Activated CD4-positive, CD25-positive, alpha-beta regulatory T cell (primary cell): Measurements from ENCODE around the gene EMC1.
"Not testable (repeated sequence)": the region's sequence is repeated elsewhere in the genome, so short reads cannot be mapped to it uniquely, and the experiment has no call there.

Experiments used
- DNase-seq, 4 experiments: peaks; one replicate each; lab custom pipeline; 2025; lab: John Stamatoyannopoulos, UW

The EMC1 gene

DNA sequence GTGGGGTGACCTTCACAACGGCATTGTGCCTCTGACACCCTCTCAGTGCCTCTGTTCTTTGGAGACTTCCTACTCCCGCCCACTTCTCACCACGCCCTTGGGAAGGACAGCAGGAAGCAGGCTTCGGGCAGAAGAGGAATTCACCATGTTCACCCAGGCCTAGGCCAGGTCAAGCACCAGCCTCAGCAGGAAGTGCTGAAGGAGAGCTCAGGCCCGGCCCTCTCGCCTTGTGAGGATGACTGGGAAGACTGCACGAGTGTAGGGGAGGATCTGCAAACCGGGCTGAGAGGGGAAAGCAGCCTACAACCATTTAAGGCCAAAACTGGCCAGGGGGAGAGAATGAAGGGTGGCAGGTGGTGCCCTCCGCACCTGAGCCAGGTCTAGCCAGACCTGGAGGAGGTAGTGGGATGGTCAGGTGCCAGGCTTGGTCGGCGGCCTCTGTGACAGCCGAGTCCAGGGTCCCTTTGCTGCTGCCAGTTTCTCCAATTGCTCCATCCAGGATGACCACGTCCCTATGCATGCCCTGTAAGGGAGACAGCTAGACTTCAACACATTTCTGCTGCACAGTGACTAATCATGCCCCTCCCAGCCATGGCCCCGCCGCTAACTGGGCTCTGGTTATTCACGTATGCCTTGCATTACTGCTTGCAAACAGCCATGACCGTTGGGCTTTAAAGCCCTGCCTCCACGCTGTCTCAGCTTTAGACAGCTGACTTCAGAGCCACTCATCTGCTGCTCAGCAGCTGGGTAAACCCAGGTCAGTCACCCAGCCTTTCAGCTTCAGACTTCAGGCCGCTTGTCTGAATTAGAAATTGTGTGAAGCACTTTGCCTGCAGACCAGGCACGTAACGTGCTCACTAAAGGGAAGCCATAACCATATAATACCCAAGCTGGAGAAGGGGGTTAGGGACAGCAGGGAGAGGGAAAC, 9.2 kb upstream of the EMC1 start:
- DNase-seq: no peak

DNA sequence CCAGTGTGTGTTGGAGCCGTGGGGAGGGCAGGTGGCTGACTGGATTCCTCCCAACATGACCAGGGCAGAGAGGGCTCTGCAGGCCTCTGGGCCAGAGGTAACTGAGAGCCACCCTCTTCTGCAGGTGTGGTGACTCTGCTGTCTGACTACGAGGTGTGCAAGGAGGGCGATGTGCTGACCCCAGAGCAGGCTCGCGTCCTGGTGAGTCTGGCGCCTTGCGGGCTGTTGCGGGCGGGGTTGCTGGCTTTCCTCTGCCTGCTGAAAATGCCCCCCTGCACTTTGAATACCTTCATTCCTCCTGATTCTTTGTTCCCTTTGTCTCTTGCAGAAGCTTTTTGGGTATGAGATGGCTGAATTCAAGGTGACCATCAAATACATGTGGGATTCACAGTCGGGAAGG, 7.0 kb upstream of the EMC1 start:
- no peak for DNase-seq

GRCh38 chr1:19257178-19257914, 6.0 kb upstream of the EMC1 start:
- no peak for DNase-seq

DNA sequence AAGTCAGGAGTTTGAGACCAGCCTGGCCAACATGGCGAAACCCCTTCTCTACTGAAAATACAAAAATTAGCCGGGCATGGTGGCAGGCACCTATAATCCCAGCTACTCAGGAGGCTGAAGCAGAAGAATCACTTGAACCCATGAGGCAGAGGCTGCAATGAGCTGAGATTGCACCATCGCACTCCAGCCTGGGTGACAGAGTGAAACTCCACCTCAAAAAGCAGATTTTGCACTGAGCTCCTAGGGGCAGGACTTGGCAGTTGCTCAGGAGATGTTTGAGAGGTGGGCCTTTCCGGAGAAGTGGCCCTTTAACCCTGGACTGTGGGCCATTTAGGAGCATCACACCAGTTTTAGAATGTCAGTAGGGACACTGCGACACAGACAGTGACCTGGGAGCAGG, 5.0 kb upstream of the EMC1 start:
- DNase-seq: not testable (repeated sequence)

DNA sequence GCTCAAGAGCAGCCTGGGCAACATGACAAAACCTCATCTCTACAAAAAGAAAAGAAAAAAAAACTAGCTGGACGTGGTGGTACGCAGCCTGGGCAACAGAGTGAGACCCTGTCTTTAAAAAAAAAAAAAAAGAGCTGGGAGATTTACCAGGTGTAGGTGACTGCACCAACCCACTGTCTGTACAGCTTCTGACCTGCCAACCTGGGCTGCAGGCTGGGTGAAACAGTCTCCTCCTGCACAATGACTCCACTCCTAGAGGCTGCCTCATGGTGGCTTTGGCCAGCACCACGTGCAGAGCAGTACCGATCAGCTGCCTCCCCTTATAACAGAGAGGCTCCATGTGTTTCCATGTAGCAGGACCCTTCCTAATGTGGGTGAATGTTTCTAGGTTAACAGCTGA, 4.0 kb upstream of the EMC1 start:
- DNase-seq: no peak

GRCh38 chr1:19254416-19254815, 3.1 kb upstream of the EMC1 start:
- no peak for DNase-seq

GRCh38 chr1:19250629-19251304, 557 bp downstream of the EMC1 start:
- no peak for DNase-seq

- DNase-seq: peak; percentile 27 to 60 (median 50)
Measured at GRCh38 chr1:19240673-19241538, 10.4 kb downstream of the EMC1 start.

- DNase-seq: no peak
Measured at GRCh38 chr1:19239876-19240275, 11.4 kb downstream of the EMC1 start.

DNA sequence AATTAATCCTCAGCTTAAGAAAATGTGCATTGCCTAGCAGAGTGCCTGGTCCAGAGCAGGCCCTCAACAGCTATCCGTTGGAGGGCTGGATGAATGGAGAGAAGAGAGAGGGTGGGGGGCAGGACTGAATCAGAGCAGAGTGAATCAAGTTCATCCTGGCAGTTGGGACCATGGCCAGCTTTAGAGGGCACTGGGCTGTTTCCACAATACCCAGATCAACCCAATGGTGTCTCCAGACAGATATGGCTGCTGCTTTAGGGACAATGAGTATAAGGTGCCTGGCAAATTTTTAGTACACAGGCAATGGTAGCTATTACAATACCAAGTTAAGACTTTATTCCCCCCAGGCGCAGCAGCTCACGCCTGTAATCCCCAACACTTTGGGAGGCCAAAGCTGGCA, 17.1 kb downstream of the EMC1 start:
- no peak for DNase-seq

DNA sequence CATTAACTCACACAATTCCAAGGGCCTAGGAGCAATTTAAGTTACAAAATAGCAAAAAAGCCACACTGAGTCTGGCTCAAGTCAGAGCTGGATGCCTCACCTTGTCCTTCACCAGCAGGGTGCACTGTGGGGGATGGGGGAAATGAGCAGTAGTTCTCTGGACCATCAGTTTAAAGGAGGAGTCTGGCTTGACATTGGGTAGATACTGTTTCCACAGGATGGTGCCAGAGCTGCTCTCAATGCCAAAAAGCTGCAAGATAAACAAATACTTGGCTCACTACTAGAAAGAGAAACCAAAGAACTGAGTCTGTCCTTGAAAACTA, 18.8 kb downstream of the EMC1 start:
- DNase-seq: no peak

DNA sequence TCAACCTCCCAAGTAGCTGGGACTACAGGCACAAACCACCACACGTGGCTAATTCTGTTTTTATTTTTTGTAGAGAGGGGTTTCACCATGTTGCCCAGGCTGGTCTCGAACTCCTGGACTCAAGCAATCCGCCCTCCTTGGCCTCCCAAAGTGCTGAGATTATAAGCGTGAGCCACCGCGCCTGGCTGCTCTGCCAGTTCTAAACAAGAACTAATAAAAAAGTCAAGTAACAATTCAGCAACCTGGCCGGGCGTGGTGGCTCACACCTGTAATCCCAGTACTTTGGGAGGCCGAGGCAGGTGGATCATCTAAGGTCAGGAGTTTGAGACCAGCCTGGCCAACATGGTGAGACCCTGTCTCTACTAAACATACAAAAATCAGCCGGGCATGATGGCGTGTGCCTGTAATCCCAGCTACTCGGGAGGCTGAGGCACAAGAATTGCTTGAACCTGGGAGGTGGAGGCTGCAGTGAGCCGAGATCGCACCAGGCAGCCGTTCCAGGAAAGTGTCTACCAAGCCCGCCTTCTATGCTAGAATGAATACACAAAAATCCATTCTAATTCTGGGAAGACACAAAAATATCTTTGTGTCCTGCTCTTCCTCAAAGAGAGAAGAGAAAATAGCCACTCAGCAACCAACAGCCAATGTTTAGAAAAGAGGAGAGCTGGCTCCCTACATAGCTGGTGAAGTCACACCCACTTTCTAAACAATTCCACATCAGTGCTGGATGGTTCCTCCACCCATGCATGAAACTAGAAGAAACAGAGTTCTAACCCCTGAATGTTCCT, 19.4 kb downstream of the EMC1 start:
- not testable (repeated sequence) for DNase-seq

GRCh38 chr1:19229828-19230325, 21.4 kb downstream of the EMC1 start:
- no peak for DNase-seq

DNA sequence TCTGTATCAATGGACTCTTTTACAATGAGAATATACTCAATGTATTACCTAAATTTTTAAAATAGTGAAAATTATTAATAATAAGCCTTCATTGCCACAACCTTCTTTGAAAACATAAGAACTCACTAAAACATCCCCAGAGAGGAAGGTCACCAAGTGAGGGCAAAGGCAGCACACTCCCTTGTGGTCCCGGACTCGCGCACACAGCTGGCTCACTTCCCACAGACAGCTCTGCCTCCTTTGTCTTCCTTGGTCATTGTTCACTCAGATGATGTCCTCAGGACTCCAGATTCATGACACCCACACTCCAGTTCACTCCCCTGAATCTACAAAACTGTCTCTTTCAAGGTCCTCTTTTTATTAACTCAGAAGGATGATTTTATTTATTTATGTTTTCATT, 22.1 kb downstream of the EMC1 start:
- no peak for DNase-seq

- no peak for DNase-seq
Measured at GRCh38 chr1:19222979-19223824, 28.1 kb downstream of the EMC1 start.

DNA sequence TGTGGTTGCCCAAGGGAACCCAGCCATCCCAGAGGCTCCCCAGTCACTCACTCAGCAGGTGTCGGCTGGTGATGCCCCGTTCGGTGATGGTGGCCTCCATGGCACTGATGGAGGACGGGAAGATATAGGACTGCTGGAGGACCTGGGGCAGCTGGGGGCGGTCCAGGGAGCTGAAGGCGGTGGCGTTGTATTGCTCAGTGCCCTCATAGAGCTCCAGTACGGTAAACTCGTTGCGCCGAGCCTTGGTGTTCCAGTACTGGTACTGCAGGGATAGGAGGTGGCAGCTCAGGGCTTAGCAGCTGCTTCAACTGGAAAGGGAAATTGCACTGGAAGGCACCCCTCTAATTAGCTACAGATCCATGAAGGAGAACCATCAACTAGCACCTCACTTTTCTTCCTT, 28.8 kb downstream of the EMC1 start:
- no peak for DNase-seq

- DNase-seq: no peak
Measured at GRCh38 chr1:19220991-19221390, 30.3 kb downstream of the EMC1 start.

DNA sequence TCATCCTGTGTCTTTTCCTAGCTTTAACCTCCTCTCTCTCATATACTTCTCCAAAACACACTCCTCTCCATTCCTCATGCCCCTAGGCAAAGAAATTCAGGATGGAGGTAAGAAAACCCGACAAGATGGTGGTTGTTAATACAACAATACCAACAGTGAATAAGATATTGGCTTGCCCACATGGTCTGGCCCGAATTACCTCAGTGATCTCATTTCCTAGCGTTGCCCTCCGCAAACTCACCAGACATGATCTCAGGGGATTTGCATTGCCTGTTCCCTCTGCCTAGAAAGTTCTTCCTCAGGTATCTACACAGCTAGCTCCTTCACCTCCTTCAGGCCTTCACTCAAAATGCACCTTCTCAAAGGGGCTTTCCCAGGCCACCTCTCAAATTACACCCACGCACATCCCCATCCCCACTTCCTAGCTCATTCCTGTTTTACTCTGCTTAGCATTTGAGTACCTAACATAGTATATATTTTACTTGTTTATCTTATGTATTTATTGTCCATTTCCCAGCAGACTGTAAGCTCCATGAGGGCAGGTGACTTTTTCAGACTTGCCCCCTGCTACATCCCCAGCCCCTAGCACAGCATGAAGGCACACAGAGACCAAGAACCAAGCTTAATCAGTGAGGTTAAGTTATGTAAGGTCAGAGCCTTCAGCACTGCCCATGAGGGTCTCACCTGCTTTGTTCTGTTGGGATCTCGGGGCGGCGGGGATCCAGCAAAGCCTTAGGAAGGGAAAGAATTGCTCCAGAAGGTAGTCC, 31.1 kb downstream of the EMC1 start:
- DNase-seq: no peak

DNA sequence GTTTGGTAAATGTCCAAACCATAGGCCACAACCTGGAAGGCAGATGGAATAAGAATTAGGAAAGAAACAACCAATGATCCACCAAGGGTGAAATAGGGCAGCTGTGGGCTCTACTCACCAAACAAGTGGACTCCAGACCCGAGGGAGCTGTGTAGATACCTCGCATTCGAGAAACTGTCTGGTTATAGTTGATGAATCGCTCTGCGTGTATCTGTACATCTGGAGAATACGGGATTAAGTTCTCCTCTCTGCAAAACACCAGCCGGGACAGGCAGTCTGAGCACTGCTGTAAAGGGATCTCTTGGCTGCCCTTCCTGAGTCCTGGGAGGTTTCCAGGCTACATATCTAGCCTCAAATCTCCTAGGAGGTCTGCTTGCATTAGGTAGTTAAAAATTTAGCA, 31.9 kb downstream of the EMC1 start:
- no peak for DNase-seq
